PC-3 (cell line): ENCODE measurements around the gene SLC16A8. TPM values are rescaled to one million over a fixed set of nuclear protein-coding genes. Genes with fewer than 3 reads are reported as not detected.

Experiments used
- ATAC-seq: fragments of 200-7000 bp; cut with Tn5 transposase; 2 replicates; pipeline ENCODE4 v1.9.1; 2020; ENCODE audit warnings: mild to moderate bottlenecking, moderate library complexity
- BruUV-seq: library from RNA; stranded (reverse); fragments of 400-500 nt; replicated peaks from 2 replicates; lab custom pipeline; 2021; lab: Mats Ljungman, UMichigan
- CTCF ChIA-PET: fragments of 300-600 bp; sonication (Branson Sonifier 250); formaldehyde crosslinking; loops from one replicate; lab custom pipeline; 2022; ENCODE audit warnings: antibody characterized with exemption; lab: Charles Lee
- POLR2A ChIA-PET: fragments of 300-600 bp; sonication (Branson Sonifier 250); formaldehyde crosslinking; loops from one replicate; lab custom pipeline; 2022; ENCODE audit warnings: antibody characterized with exemption; ENCODE audit not compliant: unreplicated experiment; lab: Charles Lee
- DNase-seq: peaks from one replicate; pipeline ENCODE4 v3.0.0-alpha.2; 2015
- H2AFZ ChIP-seq: fragments of 300-600 bp; sonication (generic); 2 replicates; pipeline ENCODE4 v1.6.0; 2016; ENCODE audit warnings: antibody characterized with exemption, low read length
- H3F3A ChIP-seq: fragments of 300-600 bp; sonication (generic); one replicate; pipeline ENCODE4 v1.6.0; 2017; ENCODE audit warnings: antibody characterized with exemption, low read length, control low read depth, mild to moderate bottlenecking; ENCODE audit not compliant: unreplicated experiment
- H3K27ac ChIP-seq: fragments of 300-600 bp; sonication (generic); 2 replicates; pipeline ENCODE4 v1.5.1; 2016; ENCODE audit warnings: mild to moderate bottlenecking, low read length
- H3K27me3 ChIP-seq: fragments of 300-600 bp; sonication (generic); 2 replicates; pipeline ENCODE4 v1.6.1; 2016; ENCODE audit warnings: low read length, mixed read lengths
- H3K36me3 ChIP-seq: fragments of 300-600 bp; sonication (generic); 2 replicates; pipeline ENCODE4 v1.6.1; 2016; ENCODE audit warnings: low read depth, mixed run types, low read length, mixed read lengths
- H3K4me1 ChIP-seq: fragments of 300-600 bp; sonication (generic); 2 replicates; pipeline ENCODE4 v1.5.1; 2016; ENCODE audit warnings: low read length; ENCODE audit not compliant: insufficient read depth
- H3K4me2 ChIP-seq: fragments of 300-600 bp; sonication (generic); 2 replicates; pipeline ENCODE4 v1.6.0; 2016; ENCODE audit warnings: low read length
- H3K4me3 ChIP-seq: fragments of 300-600 bp; sonication (generic); 2 replicates; pipeline ENCODE4 v1.5.1; 2016; ENCODE audit warnings: mild to moderate bottlenecking, low read length, mixed read lengths
- H3K79me2 ChIP-seq: fragments of 300-600 bp; sonication (generic); 2 replicates; pipeline ENCODE4 v1.6.1; 2017; ENCODE audit warnings: low read length, mixed read lengths
- H3K9ac ChIP-seq: fragments of 300-600 bp; sonication (generic); 2 replicates; pipeline ENCODE4 v1.6.0; 2016; ENCODE audit warnings: mild to moderate bottlenecking, low read length
- H3K9me2 ChIP-seq: fragments of 300-600 bp; sonication (generic); replicated peaks from 2 replicates; pipeline ENCODE4 v1.6.1; 2016; ENCODE audit warnings: mixed run types, low read length, mixed read lengths
- H3K9me3 ChIP-seq: fragments of 300-600 bp; sonication (generic); 2 replicates; pipeline ENCODE4 v1.6.1; 2016; ENCODE audit warnings: low read length, mixed read lengths
- H4K20me1 ChIP-seq: fragments of 300-600 bp; sonication (generic); 2 replicates; pipeline ENCODE4 v1.6.1; 2016; ENCODE audit warnings: low read length, mixed read lengths
- CTCF ChIP-seq: fragments of 300-600 bp; sonication (generic); conservative IDR thresholded peaks from 2 replicates; pipeline ENCODE4 v1.5.1; 2017; ENCODE audit warnings: antibody characterized with exemption, low read depth, mild to moderate bottlenecking, low read length
- EZH2 ChIP-seq: fragments of 300-600 bp; sonication (generic); IDR thresholded peaks from one replicate; pipeline ENCODE4 v1.6.1; 2017; ENCODE audit warnings: antibody characterized with exemption, mild to moderate bottlenecking, low read length; ENCODE audit not compliant: unreplicated experiment
- EZH2phosphoT487 ChIP-seq: fragments of 300-600 bp; sonication (generic); IDR thresholded peaks from 2 replicates; pipeline ENCODE4 v1.6.1; 2018; ENCODE audit warnings: mild to moderate bottlenecking, antibody characterized with exemption, low read length, borderline replicate concordance
- intact Hi-C: fragments of 100-400 bp; cut with micrococcal nuclease; formaldehyde crosslinking; loops from 2 replicates; pipeline ENCODE4 v1.9.0; 2023
- total RNA-seq: library from RNA; depleted of rRNA; stranded (reverse); fragments of >200 nt; gene quantifications from 2 replicates; pipeline ENCODE4 v1.2.3, GENCODE V29; 2014

SLC16A8 gene
- total RNA-seq, 1 experiment from 2014 or later = not detected

DNA sequence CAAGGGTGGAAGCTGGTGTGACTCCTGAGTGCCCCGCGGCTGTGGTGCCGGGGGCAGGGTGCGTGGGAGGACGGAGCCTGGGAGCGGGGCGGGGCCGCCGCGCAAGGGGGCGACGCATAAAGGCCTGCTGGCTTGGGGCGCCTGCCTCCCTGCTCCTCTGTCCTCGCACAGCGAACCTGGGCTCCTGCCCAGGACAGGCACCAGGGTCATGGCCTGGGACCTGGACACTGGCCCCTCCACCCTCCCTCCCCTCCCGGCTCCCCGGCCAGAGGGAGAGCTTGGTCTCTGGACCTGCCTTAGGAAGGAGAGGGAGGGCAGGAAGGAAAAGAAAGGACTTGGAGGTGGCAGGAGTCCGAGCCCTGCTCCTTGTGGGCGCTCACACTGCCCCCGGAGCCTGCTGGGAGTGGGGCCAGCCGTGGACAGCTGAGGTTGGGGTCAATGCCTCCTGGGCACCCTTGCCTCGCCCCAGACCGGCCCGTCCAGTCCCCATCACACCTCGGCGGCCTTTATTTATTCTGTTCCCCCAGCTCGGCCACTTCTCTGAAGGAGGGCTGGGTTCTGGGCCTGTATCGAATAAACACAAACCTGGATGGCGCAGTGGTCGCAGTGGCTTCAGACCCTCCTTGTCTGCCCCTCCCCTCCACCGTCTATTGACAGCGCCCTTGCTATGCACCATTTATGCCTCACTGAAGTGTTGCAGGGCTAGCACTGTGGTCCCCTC, 8.7 kb downstream of the SLC16A8 start:
- no peaks in the 10 kb centered on the region for H3K79me2 ChIP-seq
- ATAC-seq = no peak
- no TSS peak for BruUV-seq
- intact Hi-C loops = no loop called here
- DNase-seq = no peak
- no peaks in the 10 kb centered on the region for H3K27me3 ChIP-seq
- H3F3A ChIP-seq = no peaks in the 10 kb centered on the region
- H3K4me3 ChIP-seq = no peak overlapping the region
- no peaks in the 10 kb centered on the region for H3K4me1 ChIP-seq
- no peak overlapping the region for H3K9ac ChIP-seq
- H3K4me2 ChIP-seq = no peak overlapping the region
- H3K27ac ChIP-seq = no peak overlapping the region
- no peak overlapping the region for H2AFZ ChIP-seq
- no peaks in the 10 kb centered on the region for H3K36me3 ChIP-seq
- POLR2A ChIA-PET = no interaction called here
- H4K20me1 ChIP-seq = no peaks in the 10 kb centered on the region
- no peaks in the 10 kb centered on the region for H3K9me3 ChIP-seq
- CTCF ChIA-PET = no interaction called here
- TF ChIP-seq EZH2 = no peak
- TF ChIP-seq EZH2phosphoT487 = no peak
- no peak for TF ChIP-seq CTCF
- no peaks in the 10 kb centered on the region for H3K9me2 ChIP-seq

DNA sequence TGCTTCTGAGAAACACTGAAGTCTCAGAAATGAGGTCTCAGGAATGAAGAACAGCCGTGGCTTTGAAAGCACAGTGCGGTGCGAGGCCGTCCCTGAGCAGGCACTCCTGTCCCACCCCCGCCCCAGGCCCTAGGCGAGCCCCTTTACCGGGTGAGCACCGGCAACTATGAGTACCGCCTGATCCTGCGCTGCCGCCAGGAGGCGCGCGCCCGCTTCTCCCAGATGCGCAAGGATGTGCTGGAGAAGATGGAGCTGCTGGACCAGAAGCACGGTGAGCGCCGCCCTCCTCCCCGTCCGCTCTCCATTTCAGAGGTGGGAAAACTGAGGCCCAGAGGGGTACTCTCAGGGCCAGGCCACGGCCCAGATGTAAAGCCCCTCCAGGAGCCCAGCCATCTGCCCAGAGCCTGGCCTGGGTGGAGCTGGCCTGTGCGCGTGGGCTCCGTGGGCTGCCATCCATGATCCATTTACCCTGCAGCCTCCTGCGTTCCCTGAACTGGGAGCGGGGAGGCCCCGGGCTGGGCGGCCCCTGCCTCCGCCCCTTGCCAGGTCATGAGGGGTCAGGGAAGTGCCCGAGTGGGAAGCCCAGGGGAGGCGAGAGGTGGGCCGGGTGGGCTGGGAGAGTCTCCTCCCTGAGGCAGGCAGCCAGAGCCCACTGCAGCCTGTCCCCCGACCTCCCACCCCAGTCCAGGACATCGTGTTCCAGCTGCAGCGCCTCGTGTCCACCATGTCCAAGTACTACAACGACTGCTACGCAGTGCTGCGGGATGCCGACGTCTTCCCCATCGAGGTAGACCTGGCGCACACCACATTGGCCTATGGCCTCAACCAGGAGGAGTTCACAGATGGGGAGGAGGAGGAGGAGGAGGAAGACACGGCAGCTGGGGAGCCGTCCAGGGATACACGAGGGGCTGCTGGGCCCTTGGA, 9.5 kb downstream of the SLC16A8 start:
- no peak overlapping the region for H3K9ac ChIP-seq
- no peaks in the 10 kb centered on the region for H3F3A ChIP-seq
- no peak overlapping the region for H3K27ac ChIP-seq
- H3K4me1 ChIP-seq = no peaks in the 10 kb centered on the region
- no peaks in the 10 kb centered on the region for H3K79me2 ChIP-seq
- no peaks in the 10 kb centered on the region for H3K27me3 ChIP-seq
- H3K4me3 ChIP-seq = no peak overlapping the region
- no peaks in the 10 kb centered on the region for H3K36me3 ChIP-seq
- BruUV-seq = TSS peak; percentile 9
- H2AFZ ChIP-seq = no peak overlapping the region
- DNase-seq (no peak), ATAC-seq (no peak)
- H3K9me3 ChIP-seq = no peaks in the 10 kb centered on the region
- intact Hi-C loops = no loop called here
- no peak overlapping the region for H3K4me2 ChIP-seq
- ChIA-PET POLR2A (no interaction called here), CTCF (no interaction called here)
- H4K20me1 ChIP-seq = no peaks in the 10 kb centered on the region
- H3K9me2 ChIP-seq = no peaks in the 10 kb centered on the region
- TF ChIP-seq EZH2phosphoT487 (no peak), CTCF (no peak), EZH2 (no peak)
